NCI-H2196 treated with DMSO at 0.1 percent for 48 hours (cell line): ENCODE measurements around the gene CCDC126.
"Not testable (repeated sequence)": the region's sequence is repeated elsewhere in the genome, so short reads cannot be mapped to it uniquely, and the experiment has no call there.

Experiments
- DNase-seq: peaks from one replicate; lab custom pipeline; 2025; ENCODE audit not compliant: unreplicated experiment; lab: John Stamatoyannopoulos, UW

The CCDC126 gene

GRCh38 chr7:23622506-23622925 is 25.3 kb downstream of the CCDC126 start:
- no peak for DNase-seq

- no peak for DNase-seq
These were observed 31.2 kb downstream of the CCDC126 start for GRCh38 chr7:23628370-23628769.

DNA sequence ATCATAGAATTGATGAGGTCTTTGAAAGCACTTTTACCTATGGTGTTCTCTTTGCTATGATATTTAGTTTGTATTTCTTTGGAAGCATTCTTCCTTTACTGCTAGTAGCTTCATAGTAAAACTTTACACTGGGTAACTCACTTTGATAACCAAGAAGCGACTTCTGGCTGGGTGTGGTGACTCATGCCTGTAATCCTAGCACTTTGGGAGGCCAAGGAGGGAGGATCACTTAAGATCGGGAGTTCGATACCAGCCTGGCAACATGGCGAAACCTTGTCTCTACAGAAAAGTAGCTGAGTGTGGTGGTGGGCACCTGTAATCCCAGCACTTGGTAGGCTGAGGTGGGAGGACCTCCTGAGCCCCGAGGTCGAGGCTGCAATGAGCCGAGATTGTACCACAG is 36.2 kb downstream of the CCDC126 start:
- no peak for DNase-seq

DNA sequence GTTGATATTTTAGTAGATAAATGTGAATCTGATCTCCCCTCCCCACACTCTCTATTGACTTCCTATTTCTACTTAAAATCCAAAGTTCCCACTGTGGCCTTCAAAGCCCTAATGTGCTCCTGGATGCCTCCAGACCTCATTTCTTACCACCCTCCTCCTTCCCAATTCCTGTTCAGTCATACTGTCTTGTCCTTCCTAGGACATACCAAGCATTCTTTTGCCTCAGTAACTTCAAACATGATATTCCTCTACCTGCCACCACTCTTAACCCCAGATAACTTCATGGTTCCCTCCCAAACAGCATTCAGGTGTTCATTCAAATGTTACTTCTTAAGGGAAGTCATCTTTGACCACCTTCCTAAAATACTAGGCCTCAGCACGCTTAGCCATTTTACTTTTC is 48.6 kb downstream of the CCDC126 start:
- DNase-seq, result no peak

DNA sequence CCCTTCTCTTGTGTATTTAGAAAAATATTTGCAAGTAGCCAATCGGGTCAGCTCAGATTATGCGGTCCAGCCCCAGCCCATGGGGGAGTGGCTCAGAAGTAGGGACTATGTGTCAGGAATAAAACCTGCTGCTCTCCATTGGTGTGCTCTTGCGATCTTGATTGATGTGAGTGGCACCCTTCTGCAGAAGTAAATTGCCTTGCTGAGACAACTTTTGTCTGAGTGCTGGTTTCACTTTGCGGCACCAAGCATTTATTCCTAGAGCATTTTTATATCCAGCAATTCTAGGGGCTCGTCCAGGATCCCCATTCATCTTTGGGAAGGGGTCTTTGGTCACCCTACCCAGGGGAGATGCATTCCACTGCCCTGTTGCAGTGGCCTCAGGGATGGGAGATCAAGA is 56.8 kb downstream of the CCDC126 start:
- no peak for DNase-seq

GRCh38 chr7:23654508-23654907 is 57.3 kb downstream of the CCDC126 start:
- no peak for DNase-seq

- DNase-seq, result no peak
These were observed 58.3 kb downstream of the CCDC126 start for GRCh38 chr7:23655433-23655832.

GRCh38 chr7:23658831-23659427 is 61.7 kb downstream of the CCDC126 start:
- DNase-seq, result no peak

GRCh38 chr7:23661385-23661784 is 64.2 kb downstream of the CCDC126 start:
- DNase-seq, result no peak

GRCh38 chr7:23662124-23662983 is 65.2 kb downstream of the CCDC126 start:
- DNase-seq, result no peak

GRCh38 chr7:23662984-23663313 is 65.8 kb downstream of the CCDC126 start:
- no peak for DNase-seq

DNA sequence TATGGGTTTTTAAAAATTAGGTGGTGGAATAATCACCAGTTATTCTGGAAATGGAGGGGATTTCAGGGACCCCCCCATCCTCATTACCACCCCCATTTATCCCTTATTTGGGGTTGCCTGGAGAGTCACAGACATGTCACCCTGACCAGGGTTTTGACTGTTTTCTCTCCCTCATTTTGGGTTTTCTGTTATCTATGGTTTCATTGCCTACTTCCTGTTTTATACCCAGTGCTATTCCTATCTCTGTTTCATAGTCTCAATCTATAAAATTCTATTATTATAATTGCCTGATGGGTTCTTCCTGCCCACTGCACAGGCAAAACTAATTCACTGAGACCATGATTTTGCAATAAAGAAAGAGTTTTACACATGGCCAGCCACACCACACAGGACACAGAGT is 66.9 kb downstream of the CCDC126 start:
- DNase-seq, result no peak

- DNase-seq, result no peak
These were observed 74.9 kb downstream of the CCDC126 start for GRCh38 chr7:23672033-23672432.

GRCh38 chr7:23679898-23680413 is 82.8 kb downstream of the CCDC126 start, which contains the start of gene FAM221A:
Gene FAM221A (plus strand): TSS chr7:23680199. CDS start chr7:23680219, 20 bp downstream.
- peak; percentile 86 for DNase-seq

DNA sequence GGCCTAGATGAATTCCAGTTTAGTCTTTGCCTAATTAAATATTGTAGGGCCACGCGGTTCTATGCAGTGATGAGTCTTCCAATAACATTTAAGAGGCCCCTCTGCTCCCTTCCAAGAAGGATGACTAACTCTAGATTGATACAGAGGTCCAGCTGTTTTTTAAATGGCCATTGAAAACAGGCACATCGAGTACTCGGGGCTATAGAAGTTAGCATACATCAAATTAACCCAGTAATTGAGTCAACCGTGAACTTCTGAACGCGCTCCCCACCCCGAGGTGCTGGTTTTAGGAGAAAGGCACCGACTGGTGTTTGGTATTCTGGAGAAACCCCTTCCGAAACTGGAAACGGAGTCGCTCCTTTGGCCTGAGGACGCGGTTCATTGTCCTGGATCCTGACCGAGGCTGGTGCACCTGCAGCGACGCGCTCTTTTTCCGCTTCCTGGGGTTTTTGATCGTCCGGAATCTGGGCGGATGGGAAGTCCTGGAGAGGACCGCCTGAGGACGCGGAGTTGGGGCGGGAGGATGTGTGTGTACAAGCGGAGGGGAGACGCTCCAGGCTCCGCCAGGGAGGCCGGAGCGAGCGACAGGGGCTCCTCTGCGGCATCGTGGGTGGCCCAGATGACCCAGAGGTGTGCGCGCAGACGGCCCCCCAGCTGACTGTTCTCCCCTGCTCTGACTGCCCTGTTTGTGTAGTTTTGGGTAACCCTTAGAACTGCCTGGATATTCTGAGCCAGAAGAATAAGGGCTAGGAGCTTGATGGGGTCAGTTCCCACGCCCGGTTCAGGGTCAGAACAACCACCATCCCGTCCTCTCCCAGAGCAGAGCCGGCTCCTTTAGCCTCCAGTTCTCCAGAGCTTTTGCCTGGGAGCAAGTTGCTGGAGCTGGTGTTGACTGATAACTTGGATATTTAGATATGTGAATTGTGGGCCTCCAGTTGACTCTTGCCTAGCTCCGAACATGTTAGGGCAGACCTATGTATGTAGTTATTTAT is 83.5 kb downstream of the CCDC126 start:
- DNase-seq, result peak; percentile 39

DNA sequence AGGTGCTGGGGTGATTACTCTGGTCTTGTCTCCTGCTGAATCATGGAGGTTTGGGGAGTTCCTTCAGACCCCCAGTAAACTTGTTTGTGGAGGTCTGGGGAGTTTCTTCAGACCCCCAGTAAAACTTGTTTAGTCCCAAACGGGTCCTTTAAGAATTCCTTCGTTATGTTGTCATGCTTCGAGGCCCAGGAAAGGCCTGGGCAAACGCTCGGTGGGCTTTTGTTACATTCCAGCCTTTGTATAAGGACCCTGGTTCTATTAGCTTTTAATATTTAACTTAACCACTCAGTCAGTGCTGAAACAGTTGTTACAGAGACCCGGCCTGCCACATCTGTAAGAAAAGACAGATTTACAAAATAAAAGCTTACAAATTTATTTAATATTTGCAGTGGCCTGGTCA is 86.9 kb downstream of the CCDC126 start:
- DNase-seq, result not testable (repeated sequence)

DNA sequence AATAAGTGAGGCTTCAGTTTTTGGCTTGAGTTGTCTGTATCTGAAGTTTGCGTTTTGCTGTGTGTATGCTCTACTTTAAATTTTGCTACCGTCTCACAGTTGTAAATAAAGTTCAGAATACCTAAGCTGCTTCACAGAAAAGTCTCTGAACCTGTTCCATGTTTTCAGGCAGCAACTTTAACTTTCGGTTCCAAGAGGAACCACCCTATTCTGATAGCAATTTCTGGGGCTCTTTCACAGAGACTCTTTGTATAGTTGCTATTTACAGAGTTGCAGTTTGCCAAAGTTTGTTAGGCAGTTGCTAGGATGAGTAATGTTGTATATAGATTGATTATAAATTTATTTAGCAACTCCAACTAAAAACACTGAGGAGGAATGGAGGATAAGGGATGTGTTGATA is 88.5 kb downstream of the CCDC126 start:
- DNase-seq, result no peak

- no peak for DNase-seq
These were observed 89.8 kb downstream of the CCDC126 start for GRCh38 chr7:23687011-23687410.

- DNase-seq, result no peak
These were observed 92.0 kb downstream of the CCDC126 start for GRCh38 chr7:23689165-23689564.

DNA sequence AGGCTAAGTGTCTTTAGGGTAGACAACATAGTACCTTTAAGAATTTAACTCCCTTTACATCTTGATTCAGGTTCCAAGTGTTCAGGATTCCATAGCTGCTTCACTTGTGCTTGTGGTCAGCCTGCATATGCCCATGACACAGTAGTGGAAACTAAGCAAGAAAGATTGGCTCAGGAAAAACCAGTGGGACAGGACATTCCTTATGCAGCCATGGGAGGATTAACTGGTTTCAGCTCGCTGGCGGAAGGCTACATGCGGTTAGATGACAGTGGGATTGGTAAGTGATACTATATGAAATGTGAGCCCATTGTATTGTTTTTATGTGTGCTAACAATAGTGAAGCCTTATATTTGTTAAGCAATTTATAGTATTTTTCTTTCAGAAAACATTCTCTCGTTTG is 94.1 kb downstream of the CCDC126 start:
- DNase-seq, result no peak

- no peak for DNase-seq
These were observed 96.0 kb downstream of the CCDC126 start for GRCh38 chr7:23693224-23693623.
